HepG2 (cell line): ENCODE results near the gene TANGO6. TPM values are rescaled to one million over a fixed set of nuclear protein-coding genes. Genes with fewer than 3 reads are reported as not detected.

Experiments
- CREB1 ChIP-seq, 2 experiments: fragments of 450-650 bp in 1 of 2; IDR thresholded peaks; 2 replicates each; pipeline ENCODE4 v1.6.1; 2016 to 2017; ENCODE audit warnings: control low read depth in 1 of 2, mild to moderate bottlenecking in 1 of 2, missing compliant biosample characterization in 1 of 2, missing genetic modification characterization in 1 of 2
- HMG20A ChIP-seq: IDR thresholded peaks from 2 replicates; pipeline ENCODE4 v1.6.1; 2016; ENCODE audit warnings: borderline replicate concordance
- HNRNPUL1 ChIP-seq: fragments of 200-400 bp; formaldehyde crosslinking; IDR thresholded peaks from 2 replicates; pipeline ENCODE4 v1.6.1; 2017; ENCODE audit warnings: low read depth, mild to moderate bottlenecking, low read length, moderate library complexity
- ISX ChIP-seq: sonication (generic); formaldehyde crosslinking; conservative IDR thresholded peaks from 2 replicates; pipeline ENCODE4 v1.5.0; 2020; ENCODE audit warnings: missing genetic modification reagents
- PRDM10 ChIP-seq: sonication (generic); formaldehyde crosslinking; IDR thresholded peaks from 2 replicates; pipeline ENCODE4 v1.4.0; 2020; ENCODE audit warnings: low read depth, missing genetic modification reagents
- TCF7 ChIP-seq: sonication (generic); IDR thresholded peaks from 2 replicates; pipeline ENCODE4 v1.6.1; 2016; ENCODE audit warnings: antibody characterized with exemption, low read depth
- ZBTB39 ChIP-seq: sonication (generic); formaldehyde crosslinking; IDR thresholded peaks from 2 replicates; pipeline ENCODE4 v1.5.0; 2020; ENCODE audit warnings: missing genetic modification reagents
- ZNF251 ChIP-seq: sonication (generic); formaldehyde crosslinking; IDR thresholded peaks from 2 replicates; pipeline ENCODE4 v1.9.0; 2021; ENCODE audit warnings: mild to moderate bottlenecking, missing genetic modification reagents
- ZNF441 ChIP-seq: sonication (generic); formaldehyde crosslinking; IDR thresholded peaks from 2 replicates; pipeline ENCODE4 v1.7.0; 2021; ENCODE audit warnings: missing genetic modification reagents, borderline replicate concordance
- ZNF496 ChIP-seq: sonication (generic); formaldehyde crosslinking; IDR thresholded peaks from 2 replicates; pipeline ENCODE4 v1.8.1; 2023; ENCODE audit warnings: mild to moderate bottlenecking, moderate library complexity, missing genetic modification reagents; ENCODE audit not compliant: insufficient replicate concordance
- ZNF501 ChIP-seq: sonication (generic); formaldehyde crosslinking; IDR thresholded peaks from 2 replicates; pipeline ENCODE4 v1.5.1; 2020; ENCODE audit warnings: mild to moderate bottlenecking, moderate library complexity, missing genetic modification reagents
- ZNF543 ChIP-seq: sonication (generic); formaldehyde crosslinking; IDR thresholded peaks from 2 replicates; pipeline ENCODE4 v1.4.0; 2020; ENCODE audit warnings: mild to moderate bottlenecking, missing genetic modification reagents
- ZNF605 ChIP-seq: sonication (generic); formaldehyde crosslinking; IDR thresholded peaks from 2 replicates; pipeline ENCODE4 v1.8.0; 2022; ENCODE audit warnings: mild to moderate bottlenecking, missing genetic modification reagents
- ZNF7 ChIP-seq: IDR thresholded peaks from 2 replicates; pipeline ENCODE4 v1.6.1; 2016; ENCODE audit warnings: missing biosample characterization, missing genetic modification reagents
- ZNF703 ChIP-seq: sonication (generic); formaldehyde crosslinking; IDR thresholded peaks from 2 replicates; pipeline ENCODE4 v1.5.1; 2020; ENCODE audit warnings: missing genetic modification reagents, mild to moderate bottlenecking, moderate library complexity, borderline replicate concordance
- ZNF768 ChIP-seq: sonication (generic); formaldehyde crosslinking; IDR thresholded peaks from 2 replicates; pipeline ENCODE4 v1.4.0; 2020; ENCODE audit warnings: missing genetic modification reagents
- ZNF788 ChIP-seq: sonication (generic); formaldehyde crosslinking; IDR thresholded peaks from 2 replicates; pipeline ENCODE4 v1.5.0; 2020; ENCODE audit warnings: mild to moderate bottlenecking, missing genetic modification reagents, borderline replicate concordance
- polyA plus RNA-seq, 8 experiments: library from polyadenylated mRNA; depleted of rRNA in 3 of 8; stranded (reverse) in 7 of 8; unstranded in 1 of 8; fragments of >200 nt; fragmentation: Illumina TruSeq in 4 of 8; extraction: Trizol in 4 of 8; gene quantifications; 2 replicates each; pipeline versions ENCODE4 v1.2.1 to v1.2.3, GENCODE V29; 2011 to 2016; ENCODE audit warnings: low read depth in 4 of 8, missing spikeins in 1 of 8, mixed read lengths in 1 of 8; ENCODE audit not compliant: insufficient read depth in 1 of 8
- total RNA-seq, 5 experiments: library from RNA; depleted of rRNA; stranded (reverse); fragments of >200 nt; fragmentation: Illumina TruSeq; extraction: Trizol; gene quantifications; 2 replicates each; pipeline ENCODE4 v1.2.3, GENCODE V29; 2016; ENCODE audit warnings: low read depth in 1 of 5
- TF ChIP-seq, protein P1 (sequence below), 2 experiments: sonication (generic) in 1 of 2; formaldehyde crosslinking in 1 of 2; IDR thresholded peaks; 2 replicates each; pipeline versions ENCODE4 v1.4.0 to v1.6.1; 2018 to 2020; ENCODE audit warnings: missing genetic modification reagents in 2 of 2, borderline replicate concordance in 1 of 2, low read depth in 1 of 2, mild to moderate bottlenecking in 1 of 2, missing biosample characterization in 1 of 2
- TF ChIP-seq, protein P2 (sequence below): IDR thresholded peaks from 2 replicates; pipeline ENCODE4 v1.6.1; 2016

Gene TANGO6
- total and polyA plus RNA-seq, 2 of the 13 experiments (the other 11 are each of a cell fraction or from before 2014, with no cell fraction given): 7.2 to 13.3 TPM

DNA sequence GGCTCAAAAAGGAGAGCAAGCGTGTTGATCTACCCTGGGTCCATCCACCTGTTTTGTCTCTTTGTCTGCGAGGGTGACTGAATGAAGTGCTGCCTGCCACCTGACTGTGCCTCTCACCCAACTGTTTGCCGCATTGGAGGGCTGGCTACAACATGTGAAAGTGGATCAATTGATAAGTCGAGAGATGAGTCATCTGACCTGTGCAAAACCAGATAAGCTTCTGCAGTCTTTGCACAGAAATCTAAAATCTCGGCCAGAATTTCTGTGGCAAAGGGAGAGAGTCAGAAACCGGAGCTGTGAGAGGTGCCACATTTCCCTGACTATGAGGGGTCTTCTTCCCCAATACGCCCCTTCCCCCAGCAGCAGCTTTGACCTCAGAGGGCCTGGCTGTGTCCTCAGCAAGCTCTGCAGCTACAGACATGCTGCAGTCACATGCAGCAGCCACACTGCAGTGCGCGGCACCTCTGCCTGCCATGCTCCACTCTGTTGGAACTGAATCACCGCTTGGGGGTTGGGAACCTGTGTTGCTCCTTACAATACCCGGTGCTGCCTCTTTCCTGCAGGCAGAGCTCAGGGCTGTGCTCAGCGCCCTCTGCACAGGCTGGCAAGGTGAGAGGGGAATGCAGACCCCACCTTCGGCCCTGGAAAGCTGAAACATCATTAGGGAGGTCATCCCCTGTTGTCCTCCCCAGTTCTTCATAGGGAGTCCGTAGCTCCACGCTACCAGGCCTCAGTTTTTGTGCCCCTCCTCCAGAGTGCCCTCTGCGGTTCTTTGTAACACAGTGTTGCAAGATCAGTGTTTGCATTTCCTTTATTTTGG is 246.0 kb downstream of the TANGO6 start (continued):
- TF ChIP-seq ZNF251 (CRISPR knock-in tag) (0 out of 2 replicates have a peak, but pooled peaks have one; percentile 47), HNRNPUL1 (no peak), ISX (CRISPR knock-in tag) (no peak), PRDM10 (CRISPR knock-in tag) (0 out of 2 replicates have a peak, but pooled peaks have one; percentile 29), ZNF496 (CRISPR knock-in tag) (no peak), ZNF543 (0 out of 2 replicates have a peak, but pooled peaks have one; percentile 22), ZNF605 (CRISPR knock-in tag) (peak; percentile 47; the same call in 1 of the 2 replicates), HMG20A (CRISPR knock-in tag) (no peak), ZNF7 (CRISPR knock-in tag) (no peak), ZNF788 (CRISPR knock-in tag) (peak; percentile 39; the same call in 1 of the 2 replicates), ZNF441 (CRISPR knock-in tag) (peak; percentile 68; the same call in 1 of the 2 replicates), ZNF703 (CRISPR knock-in tag) (no peak), TCF7 (no peak), CREB1 (IDR thresholded peaks at IDR 0.05) (no peak), CREB1 (CRISPR knock-in tag; IDR thresholded peaks at IDR 0.05) (no peak), ZNF768 (CRISPR knock-in tag) (peak; percentile 75; the same call in 1 of the 2 replicates), ZNF501 (CRISPR knock-in tag) (peak; percentile 57), ZBTB39 (CRISPR knock-in tag) (no peak)
- TF ChIP-seq, protein P1, sequence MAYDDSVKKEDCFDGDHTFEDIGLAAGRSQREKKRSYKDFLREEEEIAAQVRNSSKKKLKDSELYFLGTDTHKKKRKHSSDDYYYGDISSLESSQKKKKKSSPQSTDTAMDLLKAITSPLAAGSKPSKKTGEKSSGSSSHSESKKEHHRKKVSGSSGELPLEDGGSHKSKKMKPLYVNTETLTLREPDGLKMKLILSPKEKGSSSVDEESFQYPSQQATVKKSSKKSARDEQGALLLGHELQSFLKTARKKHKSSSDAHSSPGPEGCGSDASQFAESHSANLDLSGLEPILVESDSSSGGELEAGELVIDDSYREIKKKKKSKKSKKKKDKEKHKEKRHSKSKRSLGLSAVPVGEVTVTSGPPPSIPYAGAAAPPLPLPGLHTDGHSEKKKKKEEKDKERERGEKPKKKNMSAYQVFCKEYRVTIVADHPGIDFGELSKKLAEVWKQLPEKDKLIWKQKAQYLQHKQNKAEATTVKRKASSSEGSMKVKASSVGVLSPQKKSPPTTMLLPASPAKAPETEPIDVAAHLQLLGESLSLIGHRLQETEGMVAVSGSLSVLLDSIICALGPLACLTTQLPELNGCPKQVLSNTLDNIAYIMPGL (CRISPR knock-in tag; IDR thresholded peaks at IDR 0.05; ENCODE audit: borderline replicate concordance in 1 of 2, low read depth in 1 of 2): peak in 1 of 2 experiments; percentile 26; a peak in 2 of 4 replicates
- TF ChIP-seq, protein P2, sequence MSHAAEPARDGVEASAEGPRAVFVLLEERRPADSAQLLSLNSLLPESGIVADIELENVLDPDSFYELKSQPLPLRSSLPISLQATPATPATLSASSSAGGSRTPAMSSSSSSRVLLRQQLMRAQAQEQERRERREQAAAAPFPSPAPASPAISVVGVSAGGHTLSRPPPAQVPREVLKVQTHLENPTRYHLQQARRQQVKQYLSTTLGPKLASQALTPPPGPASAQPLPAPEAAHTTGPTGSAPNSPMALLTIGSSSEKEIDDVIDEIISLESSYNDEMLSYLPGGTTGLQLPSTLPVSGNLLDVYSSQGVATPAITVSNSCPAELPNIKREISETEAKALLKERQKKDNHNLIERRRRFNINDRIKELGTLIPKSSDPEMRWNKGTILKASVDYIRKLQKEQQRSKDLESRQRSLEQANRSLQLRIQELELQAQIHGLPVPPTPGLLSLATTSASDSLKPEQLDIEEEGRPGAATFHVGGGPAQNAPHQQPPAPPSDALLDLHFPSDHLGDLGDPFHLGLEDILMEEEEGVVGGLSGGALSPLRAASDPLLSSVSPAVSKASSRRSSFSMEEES (CRISPR knock-in tag): peak; percentile 58
